ENCODE results near the gene PADI4.

The PADI4 gene

DNA sequence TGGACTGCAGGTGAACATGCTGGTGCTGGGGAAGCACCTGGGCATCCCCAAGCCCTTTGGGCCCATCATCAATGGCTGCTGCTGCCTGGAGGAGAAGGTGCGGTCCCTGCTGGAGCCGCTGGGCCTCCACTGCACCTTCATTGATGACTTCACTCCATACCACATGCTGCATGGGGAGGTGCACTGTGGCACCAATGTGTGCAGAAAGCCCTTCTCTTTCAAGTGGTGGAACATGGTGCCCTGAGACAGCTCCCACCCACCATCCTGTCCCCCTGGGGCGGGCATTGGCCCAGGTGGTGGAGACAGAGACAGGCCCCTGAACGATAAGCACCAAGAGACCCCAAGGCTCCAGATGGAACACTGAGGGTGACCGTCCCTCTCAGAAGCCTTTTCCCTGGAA, 25.2 kb upstream of the PADI4 start:
- Histone ChIP-seq H3K27me3 (ENCODE audit: low read depth, low read length) (0 out of 2 replicates have a peak, but pooled peaks cover 6% of the 10 kb centered on the region), H3K9me3 (ENCODE audit: insufficient read depth, low read length) (no peaks in the 10 kb centered on the region), H3K79me2 (ENCODE audit: low read length) (no peaks in the 10 kb centered on the region), H3K27ac (ENCODE audit: low read length) (no peak overlapping the region), H2AFZ (ENCODE audit: low read depth, low read length) (no peak overlapping the region), H3K36me3 (replicated peaks; ENCODE audit: low read depth, low read length) (no peaks in the 10 kb centered on the region), H4K20me1 (ENCODE audit: insufficient read depth, low read length) (no peaks in the 10 kb centered on the region), H3K9ac (ENCODE audit: low read length) (no peak overlapping the region), H3K4me2 (ENCODE audit: low read length) (no peak overlapping the region), H3K4me1 (ENCODE audit: low read length) (peaks cover 3% of the 10 kb centered on the region; the same call in 1 of the 2 replicates), H3K4me3 (ENCODE audit: low read length) (no peak overlapping the region)
- TF ChIP-seq, protein P1, sequence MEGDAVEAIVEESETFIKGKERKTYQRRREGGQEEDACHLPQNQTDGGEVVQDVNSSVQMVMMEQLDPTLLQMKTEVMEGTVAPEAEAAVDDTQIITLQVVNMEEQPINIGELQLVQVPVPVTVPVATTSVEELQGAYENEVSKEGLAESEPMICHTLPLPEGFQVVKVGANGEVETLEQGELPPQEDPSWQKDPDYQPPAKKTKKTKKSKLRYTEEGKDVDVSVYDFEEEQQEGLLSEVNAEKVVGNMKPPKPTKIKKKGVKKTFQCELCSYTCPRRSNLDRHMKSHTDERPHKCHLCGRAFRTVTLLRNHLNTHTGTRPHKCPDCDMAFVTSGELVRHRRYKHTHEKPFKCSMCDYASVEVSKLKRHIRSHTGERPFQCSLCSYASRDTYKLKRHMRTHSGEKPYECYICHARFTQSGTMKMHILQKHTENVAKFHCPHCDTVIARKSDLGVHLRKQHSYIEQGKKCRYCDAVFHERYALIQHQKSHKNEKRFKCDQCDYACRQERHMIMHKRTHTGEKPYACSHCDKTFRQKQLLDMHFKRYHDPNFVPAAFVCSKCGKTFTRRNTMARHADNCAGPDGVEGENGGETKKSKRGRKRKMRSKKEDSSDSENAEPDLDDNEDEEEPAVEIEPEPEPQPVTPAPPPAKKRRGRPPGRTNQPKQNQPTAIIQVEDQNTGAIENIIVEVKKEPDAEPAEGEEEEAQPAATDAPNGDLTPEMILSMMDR (IDR thresholded peaks at IDR 0.05; ENCODE audit: low read depth, low read length): no peak
- no peak for TF ChIP-seq EZH2phosphoT487 (IDR thresholded peaks at IDR 0.05; ENCODE audit: low read depth)

DNA sequence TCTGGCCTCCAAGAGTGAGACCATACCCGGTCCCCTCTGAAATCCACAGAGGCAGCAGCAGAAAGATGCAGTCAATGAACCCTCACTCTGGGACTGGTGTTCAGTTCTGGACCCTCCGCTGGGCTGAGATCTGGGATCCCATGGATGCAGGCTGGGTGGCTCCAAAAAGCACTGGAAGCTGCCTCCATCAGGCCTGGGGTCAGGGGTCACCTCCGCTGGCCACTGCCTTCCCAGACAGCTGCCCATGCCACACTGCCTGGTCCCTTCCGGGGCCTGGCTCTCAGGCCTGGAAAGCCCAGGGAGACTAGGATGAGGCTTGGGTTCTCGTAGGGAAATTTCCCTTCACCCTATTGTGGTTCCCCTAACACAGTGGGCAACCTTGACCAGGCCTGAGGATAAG, 21.4 kb upstream of the PADI4 start:
- no peaks in the 10 kb centered on the region for H3K9me3 ChIP-seq (ENCODE audit: insufficient read depth, low read length)
- no peaks in the 10 kb centered on the region for H3K79me2 ChIP-seq (ENCODE audit: low read length)
- 0 out of 2 replicates have a peak, but pooled peaks cover 6% of the 10 kb centered on the region for H3K27me3 ChIP-seq (ENCODE audit: low read depth, low read length)
- no peaks in the 10 kb centered on the region for H4K20me1 ChIP-seq (ENCODE audit: insufficient read depth, low read length)
- no peak overlapping the region for H3K4me3 ChIP-seq (ENCODE audit: low read length)
- H3K4me2 ChIP-seq (ENCODE audit: low read length): no peak overlapping the region
- H3K9ac ChIP-seq (ENCODE audit: low read length): no peak overlapping the region
- TF ChIP-seq, protein P1 (IDR thresholded peaks at IDR 0.05; ENCODE audit: low read depth, low read length): no peak
- no peak for TF ChIP-seq EZH2phosphoT487 (IDR thresholded peaks at IDR 0.05; ENCODE audit: low read depth)
- H3K27ac ChIP-seq (ENCODE audit: low read length): no peak overlapping the region
- H2AFZ ChIP-seq (ENCODE audit: low read depth, low read length): no peak overlapping the region
- peaks cover 3% of the 10 kb centered on the region; the same call in 1 of the 2 replicates for H3K4me1 ChIP-seq (ENCODE audit: low read length)
- H3K36me3 ChIP-seq (replicated peaks; ENCODE audit: low read depth, low read length): no peaks in the 10 kb centered on the region

DNA sequence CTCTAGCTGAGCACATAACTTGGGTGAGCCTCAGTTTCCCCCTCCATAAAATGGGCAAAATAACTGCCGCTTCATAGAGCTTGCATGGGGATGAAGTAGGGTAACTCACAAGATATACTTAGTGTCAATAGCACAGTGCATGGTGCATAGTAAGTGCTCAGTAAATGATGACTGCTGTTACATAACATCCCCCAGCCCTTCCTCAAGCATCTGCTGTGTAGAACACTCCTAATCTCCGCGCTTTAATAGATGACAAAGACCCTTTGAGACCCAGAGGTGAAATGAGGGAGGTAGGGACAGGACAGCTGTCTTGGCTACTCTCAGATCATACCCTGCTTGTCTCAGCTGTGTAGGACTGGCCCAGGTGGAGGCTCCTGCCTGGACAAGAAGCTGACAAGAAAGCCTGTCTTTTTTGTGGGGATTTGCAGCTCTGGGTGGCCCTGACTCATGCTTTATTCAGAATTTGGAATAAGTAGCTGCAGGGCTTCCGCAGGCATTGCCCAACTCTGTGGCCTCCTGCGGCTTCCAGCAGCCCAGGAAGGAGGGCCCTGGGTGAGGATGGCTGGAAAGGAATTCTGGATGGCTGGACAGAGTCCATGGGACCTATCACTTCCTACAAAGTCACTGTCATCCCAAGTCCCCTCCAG, 20.7 kb upstream of the PADI4 start:
- Histone ChIP-seq H3K36me3 (replicated peaks; ENCODE audit: low read depth, low read length) (no peaks in the 10 kb centered on the region), H3K4me1 (ENCODE audit: low read length) (peaks cover 3% of the 10 kb centered on the region; the same call in 1 of the 2 replicates), H2AFZ (ENCODE audit: low read depth, low read length) (no peak overlapping the region), H3K79me2 (ENCODE audit: low read length) (no peaks in the 10 kb centered on the region), H3K9ac (ENCODE audit: low read length) (no peak overlapping the region), H3K27me3 (ENCODE audit: low read depth, low read length) (0 out of 2 replicates have a peak, but pooled peaks cover 6% of the 10 kb centered on the region), H3K4me2 (ENCODE audit: low read length) (no peak overlapping the region), H3K4me3 (ENCODE audit: low read length) (no peak overlapping the region), H3K27ac (ENCODE audit: low read length) (no peak overlapping the region), H3K9me3 (ENCODE audit: insufficient read depth, low read length) (no peaks in the 10 kb centered on the region), H4K20me1 (ENCODE audit: insufficient read depth, low read length) (no peaks in the 10 kb centered on the region)
- TF ChIP-seq EZH2phosphoT487 (IDR thresholded peaks at IDR 0.05; ENCODE audit: low read depth): no peak
- TF ChIP-seq, protein P1 (IDR thresholded peaks at IDR 0.05; ENCODE audit: low read depth, low read length): no peak

DNA sequence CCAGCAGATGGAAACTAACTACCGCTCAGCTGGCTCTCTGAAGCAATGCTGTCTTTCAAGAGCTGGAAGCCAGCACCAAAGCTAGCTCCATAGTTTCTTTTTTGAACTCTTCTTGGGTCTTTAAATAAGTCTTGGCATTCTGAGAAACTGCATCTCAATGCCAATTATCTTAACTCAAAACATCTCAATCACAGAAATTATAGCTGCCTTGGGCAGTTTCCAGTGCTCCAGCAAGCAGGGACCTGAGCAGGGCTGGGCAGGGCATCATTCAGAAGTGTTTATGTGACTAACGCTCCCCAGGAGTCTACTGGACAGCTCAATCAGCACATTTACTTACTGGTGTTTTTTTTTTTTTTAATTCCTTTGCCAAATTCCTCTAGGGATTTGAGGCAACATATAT, 18.3 kb upstream of the PADI4 start:
- Histone ChIP-seq H3K27me3 (ENCODE audit: low read depth, low read length) (no peaks in the 10 kb centered on the region), H3K9me3 (ENCODE audit: insufficient read depth, low read length) (no peaks in the 10 kb centered on the region), H3K27ac (ENCODE audit: low read length) (no peak overlapping the region), H3K36me3 (replicated peaks; ENCODE audit: low read depth, low read length) (no peaks in the 10 kb centered on the region), H4K20me1 (ENCODE audit: insufficient read depth, low read length) (no peaks in the 10 kb centered on the region), H3K4me3 (ENCODE audit: low read length) (no peak overlapping the region), H3K4me1 (ENCODE audit: low read length) (no peaks in the 10 kb centered on the region), H3K79me2 (ENCODE audit: low read length) (no peaks in the 10 kb centered on the region), H3K4me2 (ENCODE audit: low read length) (no peak overlapping the region), H3K9ac (ENCODE audit: low read length) (no peak overlapping the region), H2AFZ (ENCODE audit: low read depth, low read length) (no peak overlapping the region)
- TF ChIP-seq EZH2phosphoT487 (IDR thresholded peaks at IDR 0.05; ENCODE audit: low read depth): no peak
- TF ChIP-seq, protein P1 (IDR thresholded peaks at IDR 0.05; ENCODE audit: low read depth, low read length): no peak
